ENCODE data around the gene ERN1.
"Not testable (repeated sequence)": the region's sequence is repeated elsewhere in the genome, so short reads cannot be mapped to it uniquely, and the experiment has no call there.

The ERN1 gene

DNA sequence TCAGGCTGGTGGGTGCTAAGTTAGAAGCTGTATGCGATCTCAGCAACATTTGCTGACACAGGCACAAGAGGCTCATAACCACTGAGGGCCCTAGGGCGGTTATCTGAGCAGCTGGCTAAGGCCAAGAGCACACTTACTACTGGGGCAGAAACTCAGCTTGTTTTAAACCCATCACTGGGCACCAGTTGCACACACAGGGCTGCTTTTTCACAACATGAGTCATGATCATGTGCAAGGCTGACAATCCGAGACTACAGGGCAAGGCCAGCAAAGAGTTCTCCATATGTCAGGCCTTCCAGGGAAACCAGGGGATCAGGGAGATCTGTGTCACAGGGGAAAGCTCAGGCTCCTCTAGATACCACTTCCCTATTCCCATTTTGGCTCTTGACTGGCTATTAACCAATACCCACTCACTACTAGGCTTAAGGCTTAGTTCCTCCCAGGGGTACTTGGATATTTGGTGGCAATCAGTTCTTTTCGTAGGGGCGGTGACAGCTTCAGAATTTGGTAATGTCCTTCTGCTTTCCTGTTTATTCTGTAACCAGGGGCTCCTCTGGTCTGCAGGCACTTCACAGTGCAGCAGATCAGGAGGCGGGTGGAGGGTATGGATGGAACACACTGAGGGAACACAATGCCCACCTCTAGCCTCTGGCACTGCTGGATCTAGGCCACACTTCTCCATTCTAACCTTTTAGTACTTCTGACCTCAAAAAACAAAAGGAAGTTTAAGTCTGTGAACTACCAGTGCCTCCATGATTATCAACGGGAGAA is 44.9 kb upstream of the ERN1 start:
- TF ChIP-seq, protein P1, sequence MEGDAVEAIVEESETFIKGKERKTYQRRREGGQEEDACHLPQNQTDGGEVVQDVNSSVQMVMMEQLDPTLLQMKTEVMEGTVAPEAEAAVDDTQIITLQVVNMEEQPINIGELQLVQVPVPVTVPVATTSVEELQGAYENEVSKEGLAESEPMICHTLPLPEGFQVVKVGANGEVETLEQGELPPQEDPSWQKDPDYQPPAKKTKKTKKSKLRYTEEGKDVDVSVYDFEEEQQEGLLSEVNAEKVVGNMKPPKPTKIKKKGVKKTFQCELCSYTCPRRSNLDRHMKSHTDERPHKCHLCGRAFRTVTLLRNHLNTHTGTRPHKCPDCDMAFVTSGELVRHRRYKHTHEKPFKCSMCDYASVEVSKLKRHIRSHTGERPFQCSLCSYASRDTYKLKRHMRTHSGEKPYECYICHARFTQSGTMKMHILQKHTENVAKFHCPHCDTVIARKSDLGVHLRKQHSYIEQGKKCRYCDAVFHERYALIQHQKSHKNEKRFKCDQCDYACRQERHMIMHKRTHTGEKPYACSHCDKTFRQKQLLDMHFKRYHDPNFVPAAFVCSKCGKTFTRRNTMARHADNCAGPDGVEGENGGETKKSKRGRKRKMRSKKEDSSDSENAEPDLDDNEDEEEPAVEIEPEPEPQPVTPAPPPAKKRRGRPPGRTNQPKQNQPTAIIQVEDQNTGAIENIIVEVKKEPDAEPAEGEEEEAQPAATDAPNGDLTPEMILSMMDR (IDR thresholded peaks at IDR 0.05; ENCODE audit: low read depth, low read length, missing control alignments), result no peak
- Histone ChIP-seq H3K27me3 (replicated peaks) (no peaks in the 10 kb centered on the region), H3K36me3 (replicated peaks) (no peaks in the 10 kb centered on the region), H3K4me3 (ENCODE audit: low read depth, low read length) (no peak overlapping the region), H3K27ac (no peak overlapping the region)
- DNase-seq, result peak; percentile 22
- in situ Hi-C loops (cut with HindIII; ENCODE audit: low pct_ligation_motif_present, low sequenced_read_pairs), result no loop called here

DNA sequence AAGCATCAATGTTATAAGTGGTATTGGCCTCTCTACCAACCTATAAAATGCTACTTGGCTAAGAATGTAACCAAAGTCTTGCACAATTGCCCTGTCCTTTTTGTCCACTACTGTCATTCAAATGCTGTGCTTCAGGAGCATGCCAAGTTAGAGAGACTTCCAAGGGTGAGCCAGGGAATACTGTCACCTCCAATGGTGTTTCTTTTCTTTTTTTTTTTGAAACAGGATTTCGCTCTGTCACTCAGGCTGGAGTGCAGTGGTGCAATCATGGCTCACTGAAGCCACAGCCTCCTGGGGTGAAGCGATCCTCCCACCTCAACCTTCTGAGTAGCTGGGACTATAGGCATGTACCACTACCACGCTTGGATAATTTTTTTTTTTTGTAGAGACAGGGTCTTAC is 43.7 kb upstream of the ERN1 start:
- H3K27ac ChIP-seq, result no peak overlapping the region
- no peak for DNase-seq
- TF ChIP-seq, protein P1 (IDR thresholded peaks at IDR 0.05; ENCODE audit: low read depth, low read length, missing control alignments), result no peak
- H3K4me3 ChIP-seq (ENCODE audit: low read depth, low read length), result no peak overlapping the region
- H3K27me3 ChIP-seq (replicated peaks), result no peaks in the 10 kb centered on the region
- in situ Hi-C loops (cut with HindIII; ENCODE audit: low pct_ligation_motif_present, low sequenced_read_pairs), result no loop called here
- H3K36me3 ChIP-seq (replicated peaks), result no peaks in the 10 kb centered on the region

DNA sequence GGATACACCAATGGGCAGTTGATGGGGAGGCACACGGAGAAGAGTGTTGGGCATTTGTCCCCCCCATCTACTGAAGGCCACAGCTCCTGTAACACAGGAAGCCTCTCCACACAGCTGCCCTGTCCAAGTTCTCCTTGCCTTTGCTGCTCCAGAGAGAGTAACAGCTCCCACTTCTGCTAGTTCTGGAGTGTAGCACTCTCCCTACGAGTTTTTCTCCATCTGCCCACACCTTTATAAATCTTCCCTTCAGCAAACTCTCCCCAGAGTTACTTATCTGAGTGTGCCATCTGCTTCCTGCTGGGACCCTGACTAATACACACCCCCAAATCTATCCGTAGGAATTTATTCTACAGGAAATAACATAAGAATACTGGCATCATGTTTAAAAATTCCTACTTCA is 42.6 kb upstream of the ERN1 start:
- Histone ChIP-seq H3K36me3 (replicated peaks) (no peaks in the 10 kb centered on the region), H3K27ac (no peak overlapping the region), H3K27me3 (replicated peaks) (no peaks in the 10 kb centered on the region), H3K4me3 (ENCODE audit: low read depth, low read length) (no peak overlapping the region)
- no peak for DNase-seq
- TF ChIP-seq, protein P1 (IDR thresholded peaks at IDR 0.05; ENCODE audit: low read depth, low read length, missing control alignments), result no peak
- in situ Hi-C loops (cut with HindIII; ENCODE audit: low pct_ligation_motif_present, low sequenced_read_pairs), result no loop called here

DNA sequence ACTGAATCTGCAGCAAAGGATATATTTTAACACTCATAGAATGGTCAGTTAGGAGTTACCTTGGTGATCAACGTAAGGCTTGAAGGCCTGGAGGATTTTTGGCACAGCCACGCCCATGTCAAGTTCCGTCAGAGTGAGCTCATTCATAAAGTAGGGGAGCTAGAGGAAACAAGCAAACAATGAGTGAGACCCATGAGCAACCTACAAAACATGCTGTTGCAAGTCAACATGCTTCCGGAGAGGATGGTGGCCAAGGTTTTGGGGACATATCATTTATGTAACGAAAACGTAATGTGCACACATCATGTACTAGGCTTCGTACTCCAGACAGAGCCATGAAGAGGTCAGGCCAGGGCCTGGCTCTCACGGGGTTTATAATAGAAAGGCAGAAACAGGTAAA is 41.1 kb upstream of the ERN1 start:
- no peak overlapping the region for H3K4me3 ChIP-seq (ENCODE audit: low read depth, low read length)
- in situ Hi-C loops (cut with HindIII; ENCODE audit: low pct_ligation_motif_present, low sequenced_read_pairs), result no loop called here
- H3K36me3 ChIP-seq (replicated peaks), result no peaks in the 10 kb centered on the region
- no peaks in the 10 kb centered on the region for H3K27me3 ChIP-seq (replicated peaks)
- DNase-seq, result no peak
- TF ChIP-seq, protein P1 (IDR thresholded peaks at IDR 0.05; ENCODE audit: low read depth, low read length, missing control alignments), result no peak
- H3K27ac ChIP-seq, result no peak overlapping the region

DNA sequence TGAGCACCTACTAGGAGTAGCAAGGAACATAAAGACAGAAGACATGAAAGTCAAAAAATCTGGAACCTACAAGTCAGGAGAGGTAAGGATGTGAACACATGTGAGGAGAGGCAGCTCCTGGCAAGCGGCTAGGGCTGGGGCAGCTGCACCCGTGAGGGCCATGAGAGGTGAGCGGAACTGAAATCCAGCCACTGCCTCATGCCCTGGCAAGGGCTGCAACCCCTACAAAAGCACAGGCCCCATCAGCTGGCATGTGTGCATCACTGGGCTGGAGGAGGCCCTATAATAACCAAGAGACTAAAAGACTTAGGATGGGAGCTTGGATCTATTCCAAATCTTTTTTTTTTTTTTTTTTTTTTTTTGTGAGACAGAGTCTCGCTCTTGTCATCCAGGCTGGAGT is 40.3 kb upstream of the ERN1 start:
- DNase-seq, result no peak
- Histone ChIP-seq H3K36me3 (replicated peaks) (no peaks in the 10 kb centered on the region), H3K4me3 (ENCODE audit: low read depth, low read length) (no peak overlapping the region), H3K27ac (no peak overlapping the region), H3K27me3 (replicated peaks) (no peaks in the 10 kb centered on the region)
- in situ Hi-C loops (cut with HindIII; ENCODE audit: low pct_ligation_motif_present, low sequenced_read_pairs), result no loop called here
- TF ChIP-seq, protein P1 (IDR thresholded peaks at IDR 0.05; ENCODE audit: low read depth, low read length, missing control alignments), result no peak

DNA sequence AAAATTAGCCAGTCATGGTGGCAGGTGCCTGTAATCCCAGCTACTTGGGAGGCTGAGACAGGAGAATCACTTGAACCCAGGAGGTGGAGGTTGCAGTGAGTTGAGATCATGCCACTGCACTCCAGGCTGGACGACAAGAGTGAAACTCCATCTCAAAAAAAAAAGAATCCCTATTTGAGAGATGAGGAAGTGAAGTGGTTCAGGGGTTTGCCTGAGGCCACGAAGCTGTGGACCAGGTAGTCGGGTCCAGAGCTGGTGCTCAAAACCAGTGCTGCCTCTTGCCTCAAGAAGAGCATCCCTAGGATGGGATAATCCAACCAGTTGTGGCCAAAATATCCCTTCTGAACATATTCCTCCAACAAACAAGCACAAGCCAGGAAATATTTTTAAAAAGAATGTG is 37.7 kb upstream of the ERN1 start:
- H3K36me3 ChIP-seq (replicated peaks); in situ Hi-C loops (cut with HindIII; ENCODE audit: low pct_ligation_motif_present, low sequenced_read_pairs); H3K27me3 ChIP-seq (replicated peaks); DNase-seq; H3K27ac ChIP-seq; H3K4me3 ChIP-seq (ENCODE audit: low read depth, low read length): not testable (repeated sequence)

Measured in brain microvascular endothelial cell (primary cell).